ENCODE measurements around the gene KIRREL3. TPM values are rescaled to one million over a fixed set of nuclear protein-coding genes. Genes with fewer than 3 reads are reported as not detected.

Gene KIRREL3
- total and polyA plus RNA-seq, 2 donors (not counting 3 experiments of a cell fraction or from before 2014, with no cell fraction given): not detected

DNA sequence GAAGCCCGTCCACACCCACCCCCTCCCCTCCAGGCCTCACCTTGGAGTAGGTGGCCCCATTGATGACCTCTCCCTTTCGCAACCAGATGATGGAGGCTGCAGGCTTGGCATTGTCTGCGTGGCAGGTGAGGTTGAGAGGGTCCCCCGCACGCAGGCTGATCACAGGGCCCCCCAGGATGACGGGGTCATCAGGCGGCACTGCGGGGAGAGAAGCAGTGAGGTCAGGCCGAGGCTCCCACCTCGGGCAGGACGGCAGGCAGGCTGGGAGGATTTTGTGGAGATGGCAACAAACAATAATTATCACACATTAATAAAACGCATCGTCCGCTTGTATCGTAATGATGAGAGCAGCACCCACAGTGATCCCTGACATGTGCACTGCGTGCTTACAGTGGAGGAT lies 527.3 kb downstream of the KIRREL3 start:
- Histone ChIP-seq H3K9me3 (replicated peaks; ENCODE audit: control insufficient read depth, insufficient read depth, low read length) (no peaks in the 10 kb centered on the region), H2AFZ (ENCODE audit: low read depth, low read length) (no peak overlapping the region), H3K9ac (replicated peaks; ENCODE audit: extremely low read depth, insufficient read depth, low read length) (no peak overlapping the region), H3K79me2 (ENCODE audit: control insufficient read depth, insufficient read depth, low read length) (no peaks in the 10 kb centered on the region), H3K36me3 (ENCODE audit: control insufficient read depth in 2 of 2, extremely low read depth in 1 of 2, insufficient read depth in 2 of 2, low read length in 2 of 2) (no peaks in the 10 kb centered on the region), H3K4me1 (ENCODE audit: control insufficient read depth, extremely low read depth, insufficient read depth, low read length) (no peaks in the 10 kb centered on the region), H3K27ac (ENCODE audit: insufficient read depth, low read depth, low read length) (no peak overlapping the region), H4K20me1 (replicated peaks; ENCODE audit: control insufficient read depth, extremely low read depth, insufficient read depth, low read length) (no peaks in the 10 kb centered on the region), H3K4me3 (replicated peaks in 1 of 3; ENCODE audit: insufficient read depth in 1 of 3, low read depth in 1 of 3, low read length in 3 of 3) (no peak overlapping the region), H3K4me2 (ENCODE audit: insufficient read depth, low read length) (no peak overlapping the region), H3K9me1 (replicated peaks; ENCODE audit: control insufficient read depth, extremely low read depth, insufficient read depth, low read length) (no peaks in the 10 kb centered on the region), H3K27me3 (ENCODE audit: control insufficient read depth in 2 of 2, insufficient read depth in 2 of 2, low read length in 2 of 2) (no peaks in the 10 kb centered on the region)
- dilution Hi-C loops (cut with MboI; ENCODE audit: extremely low pct_ligation_motif_present, low sequenced_read_pairs): no loop called here
- no peak for FAIRE-seq
- DNase-seq (ENCODE audit: low read depth, low spot score): no peak
- ChIA-PET POLR2A (no interaction called here), CTCF (no interaction called here)
- no TSS peak for BruUV-seq (replicated peaks)
- TF ChIP-seq, protein P1, sequence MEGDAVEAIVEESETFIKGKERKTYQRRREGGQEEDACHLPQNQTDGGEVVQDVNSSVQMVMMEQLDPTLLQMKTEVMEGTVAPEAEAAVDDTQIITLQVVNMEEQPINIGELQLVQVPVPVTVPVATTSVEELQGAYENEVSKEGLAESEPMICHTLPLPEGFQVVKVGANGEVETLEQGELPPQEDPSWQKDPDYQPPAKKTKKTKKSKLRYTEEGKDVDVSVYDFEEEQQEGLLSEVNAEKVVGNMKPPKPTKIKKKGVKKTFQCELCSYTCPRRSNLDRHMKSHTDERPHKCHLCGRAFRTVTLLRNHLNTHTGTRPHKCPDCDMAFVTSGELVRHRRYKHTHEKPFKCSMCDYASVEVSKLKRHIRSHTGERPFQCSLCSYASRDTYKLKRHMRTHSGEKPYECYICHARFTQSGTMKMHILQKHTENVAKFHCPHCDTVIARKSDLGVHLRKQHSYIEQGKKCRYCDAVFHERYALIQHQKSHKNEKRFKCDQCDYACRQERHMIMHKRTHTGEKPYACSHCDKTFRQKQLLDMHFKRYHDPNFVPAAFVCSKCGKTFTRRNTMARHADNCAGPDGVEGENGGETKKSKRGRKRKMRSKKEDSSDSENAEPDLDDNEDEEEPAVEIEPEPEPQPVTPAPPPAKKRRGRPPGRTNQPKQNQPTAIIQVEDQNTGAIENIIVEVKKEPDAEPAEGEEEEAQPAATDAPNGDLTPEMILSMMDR (IDR thresholded peaks at IDR 0.05; ENCODE audit: extremely low read depth in 1 of 2, insufficient read depth in 1 of 2, low read depth in 1 of 2, low read length in 2 of 2): no peak
- TF ChIP-seq FOS (IDR thresholded peaks at IDR 0.05; ENCODE audit: borderline replicate concordance, insufficient read depth, low read length) (no peak), JUN (IDR thresholded peaks at IDR 0.05; ENCODE audit: borderline replicate concordance, insufficient read depth, insufficient read length, low read depth) (no peak), MYC (IDR thresholded peaks at IDR 0.05; ENCODE audit: low read depth, low read length) (no peak), EZH2 (IDR thresholded peaks at IDR 0.05; ENCODE audit: borderline replicate concordance, low read depth, low read length, severe bottlenecking) (no peak), POLR2AphosphoS5 (IDR thresholded peaks at IDR 0.05; ENCODE audit: insufficient read depth, low read depth, low read length) (no peak), POLR2A (IDR thresholded peaks at IDR 0.05; ENCODE audit: low read depth, low read length) (no peak), GATA2 (IDR thresholded peaks at IDR 0.05; ENCODE audit: insufficient read depth, insufficient read length, low read depth, low read length) (no peak)
- TF ChIP-seq, protein P2, sequence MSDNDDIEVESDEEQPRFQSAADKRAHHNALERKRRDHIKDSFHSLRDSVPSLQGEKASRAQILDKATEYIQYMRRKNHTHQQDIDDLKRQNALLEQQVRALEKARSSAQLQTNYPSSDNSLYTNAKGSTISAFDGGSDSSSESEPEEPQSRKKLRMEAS (IDR thresholded peaks at IDR 0.05; ENCODE audit: insufficient read depth, insufficient read length): no peak
- intact Hi-C loops (cut with micrococcal nuclease): no loop called here

Measured in endothelial cell of umbilical vein (primary cell).